CD4-positive, alpha-beta T cell treated with Interleukin-12 subunit alpha and Interleukin-12 subunit beta, for 1 hour (primary cell): ENCODE results near the gene MAT2A.
"Not testable (repeated sequence)": the region's sequence is repeated elsewhere in the genome, so short reads cannot be mapped to it uniquely, and the experiment has no call there.

Source experiments
- DNase-seq: peaks from one replicate; pipeline ENCODE4 v3.0.0-alpha.2; 2020

Gene MAT2A

GRCh38 chr2:85580206-85580605 is 41.2 kb downstream of the MAT2A start:
- no peak for DNase-seq

DNA sequence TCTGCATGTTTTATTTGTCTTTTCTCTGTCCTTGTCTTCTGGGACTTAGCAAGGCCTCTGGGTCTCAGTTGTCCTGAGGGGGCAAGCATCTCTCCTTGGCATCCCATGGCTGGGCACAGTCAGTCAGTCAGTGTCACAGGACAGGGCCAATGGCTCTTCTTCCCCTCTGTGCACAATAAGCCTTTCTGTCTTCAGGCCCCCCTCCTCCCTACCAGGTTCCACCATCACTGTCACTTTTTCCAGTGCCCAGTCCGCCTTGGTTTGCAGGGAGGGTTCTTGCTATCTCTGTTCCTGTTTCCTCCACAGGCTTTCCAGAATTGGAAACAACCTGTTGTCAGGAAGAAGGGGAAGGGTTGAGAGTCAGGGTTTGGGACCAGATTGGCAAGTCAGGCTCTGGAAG is 43.5 kb downstream of the MAT2A start:
- DNase-seq = no peak

GRCh38 chr2:85583667-85584353 is 44.8 kb downstream of the MAT2A start:
- DNase-seq = peak; percentile 23

GRCh38 chr2:85584354-85584856 is 45.4 kb downstream of the MAT2A start, which contains the start of gene VAMP5:
Gene VAMP5 (plus strand): TSS chr2:85584431. CDS start chr2:85584491, 60 bp downstream.
- peak; percentile 54 for DNase-seq

DNA sequence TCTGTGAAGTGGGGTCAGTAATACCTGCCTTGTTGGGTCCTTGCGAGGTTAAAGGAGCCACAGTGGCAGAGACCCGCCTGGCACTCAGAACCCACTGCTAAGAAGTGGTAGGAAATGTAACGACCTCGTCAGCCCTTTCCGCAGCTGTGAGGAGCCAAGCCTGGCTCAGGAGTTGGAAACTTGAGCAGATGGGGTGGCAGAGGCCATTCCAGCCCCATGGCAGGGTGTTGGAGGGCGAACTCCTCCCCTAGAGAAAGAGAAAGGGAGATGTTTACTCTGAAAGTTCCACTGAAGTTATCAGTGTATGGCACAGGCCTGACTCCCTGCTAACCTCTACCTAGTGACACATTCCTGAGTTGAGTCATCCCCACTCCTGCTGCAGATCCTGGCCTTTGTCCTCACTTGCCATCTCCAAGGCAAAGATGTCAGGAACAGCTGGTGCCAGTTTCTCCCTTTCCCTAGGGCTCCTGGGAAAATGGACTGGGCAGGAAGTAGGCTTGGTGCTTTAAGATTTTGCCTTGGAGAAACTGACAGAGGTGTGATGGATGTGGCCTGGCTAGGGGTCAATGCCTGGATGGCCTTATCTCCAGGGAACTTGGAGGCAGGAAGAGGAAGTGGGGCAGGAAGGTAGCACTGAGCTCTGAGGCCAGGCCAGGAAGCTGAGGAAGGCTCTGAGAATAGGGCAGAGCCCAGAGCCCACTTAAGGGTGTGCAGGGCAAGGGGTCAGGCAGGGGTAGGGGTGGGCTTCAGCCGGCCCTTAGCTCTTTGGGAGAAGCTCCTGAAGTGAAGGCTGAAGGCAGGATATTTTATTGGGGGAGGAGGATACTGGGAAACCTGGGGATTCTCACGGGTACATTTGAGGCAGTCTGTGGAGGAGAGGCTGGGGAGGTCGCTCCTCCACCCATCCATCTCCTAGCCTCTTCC is 46.2 kb downstream of the MAT2A start:
- DNase-seq = peak; percentile 14

GRCh38 chr2:85585781-85586105 is 46.8 kb downstream of the MAT2A start:
- no peak for DNase-seq

- DNase-seq = no peak
Observed at GRCh38 chr2:85588236-85588635, 49.3 kb downstream of the MAT2A start.

DNA sequence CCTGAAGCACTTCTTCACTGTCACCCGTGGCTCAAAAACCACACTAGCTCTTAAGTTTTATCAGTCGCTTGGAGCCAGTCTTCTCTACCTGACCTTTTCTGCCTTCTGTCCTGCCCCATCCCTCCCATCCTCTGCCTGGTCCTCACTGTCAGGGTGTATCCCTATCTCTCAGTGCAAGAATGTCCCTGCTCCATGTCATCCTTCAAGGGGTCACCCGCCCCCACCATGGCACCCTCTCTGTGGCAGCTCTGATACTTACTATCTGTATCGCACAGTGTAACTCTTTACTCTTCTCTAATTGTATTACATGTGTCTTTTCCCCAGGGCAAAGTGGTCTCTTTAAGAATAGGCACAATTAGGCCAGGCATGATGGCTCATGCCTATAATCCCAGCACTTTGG is 49.7 kb downstream of the MAT2A start:
- no peak for DNase-seq

DNA sequence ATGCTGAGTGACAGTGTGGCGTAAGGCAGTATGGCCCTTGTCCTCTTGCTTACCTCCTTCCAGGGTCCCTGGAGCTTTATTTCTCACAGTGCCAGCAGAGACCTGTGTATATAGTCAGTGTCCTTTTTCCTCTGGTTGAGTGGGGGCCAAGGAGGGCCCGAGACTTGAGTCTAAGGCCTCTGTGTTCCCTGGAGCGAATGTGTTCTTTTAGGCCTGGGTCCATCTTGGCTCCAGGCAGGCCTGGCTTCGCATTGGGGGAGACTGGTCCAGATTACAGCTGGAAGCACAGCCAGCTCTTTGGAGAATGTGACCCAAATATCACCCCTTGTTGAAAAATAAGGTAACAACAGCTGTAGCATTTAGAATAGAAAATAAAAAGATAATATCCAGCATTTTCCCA is 50.2 kb downstream of the MAT2A start:
- no peak for DNase-seq

GRCh38 chr2:85589982-85590791 is 51.2 kb downstream of the MAT2A start:
- no peak for DNase-seq

- no peak for DNase-seq
Observed at GRCh38 chr2:85590950-85591349, 52.0 kb downstream of the MAT2A start.

DNA sequence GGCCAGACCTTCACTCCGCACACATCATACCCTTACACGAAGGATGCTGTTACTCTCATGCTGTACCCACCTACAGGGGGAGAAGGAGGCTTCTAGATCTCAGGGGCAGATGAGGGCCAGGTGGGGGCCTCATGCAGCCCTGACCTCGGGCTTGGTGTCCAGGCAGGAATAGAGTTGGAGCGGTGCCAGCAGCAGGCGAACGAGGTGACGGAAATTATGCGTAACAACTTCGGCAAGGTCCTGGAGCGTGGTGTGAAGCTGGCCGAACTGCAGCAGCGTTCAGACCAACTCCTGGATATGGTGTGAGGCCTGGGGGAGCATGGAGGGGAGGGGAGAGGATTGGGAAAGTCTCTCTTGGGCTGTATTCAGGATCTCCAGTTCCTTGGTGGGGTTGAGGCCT is 52.6 kb downstream of the MAT2A start:
- no peak for DNase-seq

DNA sequence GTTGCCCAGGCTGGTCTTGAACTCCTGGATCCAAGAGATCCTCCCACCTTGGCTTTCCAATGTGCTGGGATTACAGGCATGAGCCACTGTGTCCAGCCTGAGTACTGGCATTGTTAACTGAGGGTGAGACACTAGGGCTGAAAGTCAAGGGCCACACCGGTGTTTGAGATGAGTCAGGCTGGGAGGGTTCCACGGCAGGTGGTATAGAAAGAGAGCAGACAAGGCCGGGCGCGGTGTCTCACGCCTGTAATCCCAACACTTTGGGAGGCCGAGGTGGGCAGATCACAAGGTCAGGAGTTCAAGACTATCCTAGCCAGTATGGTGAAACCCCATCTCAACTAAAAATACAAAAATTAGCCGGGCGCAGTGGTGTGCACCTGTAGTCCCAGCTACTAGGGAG is 53.3 kb downstream of the MAT2A start:
- DNase-seq = not testable (repeated sequence)

DNA sequence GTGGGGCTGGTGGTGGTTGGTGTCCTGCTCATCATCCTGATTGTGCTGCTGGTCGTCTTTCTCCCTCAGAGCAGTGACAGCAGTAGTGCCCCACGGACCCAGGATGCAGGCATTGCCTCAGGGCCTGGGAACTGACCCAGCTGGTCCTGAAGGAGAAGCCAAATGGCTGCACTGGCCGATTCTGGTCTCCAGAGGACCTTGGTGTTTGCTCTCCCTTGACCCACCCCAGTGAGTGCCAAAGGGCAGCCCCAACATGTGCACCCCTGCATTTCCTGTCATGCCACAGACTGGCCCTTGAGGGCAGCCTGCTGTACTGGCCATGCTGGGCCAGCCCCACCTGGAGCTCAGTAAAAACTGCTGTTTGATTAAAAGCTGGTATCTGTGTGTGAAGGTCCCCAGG is 54.1 kb downstream of the MAT2A start:
- DNase-seq = no peak
